BLaER1 treated with 17β-estradiol and CSF1 and Interleukin-3, amounts not matched to agents 10 nM and 100 nM (cell line): ENCODE results near the gene PRSS3.
A peak's percentile ranks its signal among the peaks of the same experiment; 100 is the strongest.

Experiments used
- H3K27ac ChIP-seq, 11 experiments: shearing (Covaris generic); formaldehyde crosslinking; 2 replicates each; pipeline ENCODE4 v1.8.1; 2022
- H3K27me3 ChIP-seq, 11 experiments: shearing (Covaris generic); formaldehyde crosslinking; 2 replicates each; pipeline ENCODE4 v1.8.1; 2022
- H3K36me3 ChIP-seq, 11 experiments: shearing (Covaris generic); formaldehyde crosslinking; 2 replicates each; pipeline ENCODE4 v1.8.1; 2022
- H3K4me1 ChIP-seq, 10 experiments: shearing (Covaris generic); formaldehyde crosslinking; 2 replicates each; pipeline ENCODE4 v1.8.1; 2022
- H3K4me2 ChIP-seq, 11 experiments: shearing (Covaris generic); formaldehyde crosslinking; 2 replicates each; pipeline ENCODE4 v1.8.1; 2022
- H3K4me3 ChIP-seq, 10 experiments: shearing (Covaris generic); formaldehyde crosslinking; 2 replicates each; pipeline ENCODE4 v1.8.1; 2022
- H3K9ac ChIP-seq, 11 experiments: shearing (Covaris generic); formaldehyde crosslinking; 2 replicates each; pipeline ENCODE4 v1.8.1; 2022
- H3K9me3 ChIP-seq, 11 experiments: shearing (Covaris generic); formaldehyde crosslinking; replicated peaks in 1 of 11; 2 replicates each; pipeline ENCODE4 v1.8.1; 2022
- H4K20me1 ChIP-seq, 11 experiments: shearing (Covaris generic); formaldehyde crosslinking; 2 replicates each; pipeline ENCODE4 v1.8.1; 2022
- Cebpa-rat ChIP-seq, 11 experiments: shearing (Covaris generic); IDR thresholded peaks; 2 replicates each; pipeline ENCODE4 v1.8.1; 2022

The PRSS3 gene

DNA sequence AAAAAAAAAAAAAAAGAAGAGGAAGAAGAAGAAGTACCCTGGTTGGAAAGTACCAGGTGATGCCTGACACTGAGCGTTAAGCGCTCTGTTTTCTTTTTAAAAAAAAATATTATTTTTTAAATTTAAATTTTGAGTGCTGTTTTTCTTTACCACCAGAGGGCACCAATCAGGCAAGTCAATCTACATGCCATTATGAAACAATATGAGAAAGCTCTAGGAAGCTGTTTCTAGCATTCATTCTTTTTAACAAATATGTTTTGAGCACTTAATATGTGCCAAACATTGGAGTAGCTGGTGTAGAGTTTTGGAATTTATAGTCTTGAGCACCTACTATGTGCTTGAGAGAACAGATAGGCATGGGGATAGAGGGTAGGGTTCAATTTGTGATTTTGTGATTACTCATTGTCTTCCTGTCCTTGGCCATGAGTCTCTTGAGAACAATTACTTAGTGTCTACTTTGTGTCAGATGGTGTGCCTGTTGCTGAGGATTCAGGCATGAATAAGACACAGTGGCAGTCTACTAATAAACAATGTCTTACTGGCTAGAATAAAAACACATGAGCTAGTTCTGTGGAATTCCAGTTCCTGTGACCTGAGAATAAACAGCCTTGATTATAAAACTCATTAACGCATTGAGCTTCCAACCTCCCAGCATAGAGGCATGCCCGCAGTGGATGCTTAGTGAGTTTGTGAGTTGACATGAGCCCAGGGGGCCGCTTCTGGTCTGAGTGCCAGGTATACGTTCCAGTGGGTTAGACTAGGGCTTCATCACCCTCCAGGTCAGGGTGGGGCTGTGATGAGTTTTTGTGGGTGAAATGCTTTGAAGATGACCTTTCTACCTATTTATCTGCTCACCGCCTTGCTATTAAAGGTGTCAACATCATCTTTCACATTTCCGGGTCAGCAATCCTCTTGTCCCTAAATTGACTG is 18.6 kb downstream of the PRSS3 start:
- H3K9me3 ChIP-seq, result no peaks in the 10 kb centered on the region
- no peaks in the 10 kb centered on the region for H3K27me3 ChIP-seq
- H4K20me1 ChIP-seq, result peaks cover 0 to 7% (median 4%) of the 10 kb centered on the region in 11 experiments; a peak in 14 of 22 replicates
- peaks cover 28 to 33% (median 30%) of the 10 kb centered on the region in 10 experiments for H3K4me1 ChIP-seq
- H3K36me3 ChIP-seq, result 0 out of 22 replicates have a peak, but pooled peaks cover 0 to under 1% (median 0%) of the 10 kb centered on the region in 11 experiments
- peak overlapping the region in 8 of 11 experiments; percentile 18 to 100 (median 51); a peak in 13 of 22 replicates for H3K9ac ChIP-seq
- H3K27ac ChIP-seq, result peak overlapping the region; percentile 44 to 100 (median 100); a peak in 20 of 22 replicates
- TF ChIP-seq Cebpa-rat (IDR thresholded peaks at IDR 0.05), result no peak
- no peak overlapping the region for H3K4me3 ChIP-seq
- H3K4me2 ChIP-seq, result peak overlapping the region in 10 of 11 experiments; percentile 21 to 93 (median 86); a peak in 18 of 22 replicates

DNA sequence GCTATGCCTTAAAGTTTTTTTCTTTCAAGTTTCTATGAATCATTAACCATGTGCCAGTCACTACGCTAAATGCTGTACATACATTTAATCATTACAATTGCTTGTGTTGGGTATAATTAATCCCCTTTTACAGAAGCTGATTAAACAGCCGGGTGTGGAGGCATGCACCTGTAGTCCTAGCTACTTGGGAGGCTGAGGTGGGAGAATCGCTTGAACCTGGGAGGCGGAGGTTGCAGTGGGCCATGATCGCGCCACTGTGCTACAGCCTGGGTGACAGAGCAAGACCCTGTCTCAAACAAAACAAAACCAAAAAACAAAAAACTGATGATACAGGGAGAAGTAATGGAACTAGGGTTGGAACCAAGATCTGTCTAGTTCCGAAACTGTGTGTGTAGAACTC is 20.4 kb downstream of the PRSS3 start:
- peak overlapping the region; percentile 93 to 100 (median 100) for H3K27ac ChIP-seq
- H3K4me1 ChIP-seq, result peaks cover 45 to 51% (median 48%) of the 10 kb centered on the region in 10 experiments
- peak overlapping the region; percentile 73 to 93 (median 86) for H3K4me2 ChIP-seq
- peak overlapping the region; percentile 91 to 100 (median 100) for H3K9ac ChIP-seq
- H3K36me3 ChIP-seq, result peaks cover 0 to 18% (median 4%) of the 10 kb centered on the region in 11 experiments; a peak in 8 of 22 replicates
- peak overlapping the region in 7 of 10 experiments; percentile 56 to 99 (median 70); a peak in 9 of 20 replicates for H3K4me3 ChIP-seq
- no peak for TF ChIP-seq Cebpa-rat (IDR thresholded peaks at IDR 0.05)
- no peaks in the 10 kb centered on the region for H3K9me3 ChIP-seq
- no peaks in the 10 kb centered on the region for H3K27me3 ChIP-seq
- H4K20me1 ChIP-seq, result peaks cover 15 to 25% (median 22%) of the 10 kb centered on the region in 11 experiments; a peak in 20 of 22 replicates

- H3K27ac ChIP-seq, result peak within 1 kb of the TSS; percentile 100
- H3K9me3 ChIP-seq, result no peaks in the 10 kb centered on the region
- peaks cover 0 to 27% (median 11%) of the 10 kb centered on the region in 11 experiments; a peak in 8 of 22 replicates for H3K36me3 ChIP-seq
- H3K9ac ChIP-seq, result peak within 1 kb of the TSS; percentile 100
- H3K4me2 ChIP-seq, result peak within 1 kb of the TSS; percentile 73 to 93 (median 86)
- H3K4me1 ChIP-seq, result peaks cover 52 to 58% (median 56%) of the 10 kb centered on the region in 10 experiments
- peak within 1 kb of the TSS; percentile 92 to 99 (median 97) for H3K4me3 ChIP-seq
- peaks cover 23 to 33% (median 30%) of the 10 kb centered on the region in 11 experiments; a peak in 21 of 22 replicates for H4K20me1 ChIP-seq
- no peak for TF ChIP-seq Cebpa-rat (IDR thresholded peaks at IDR 0.05)
- H3K27me3 ChIP-seq, result no peaks in the 10 kb centered on the region
Measured at GRCh38 chr9:33816327-33817252, 21.2 kb downstream of the PRSS3 start, which contains the start of gene UBE2R2. Gene UBE2R2 (plus strand): TSS chr9:33817160. CDS start chr9:33817758, 598 bp downstream.

- Histone ChIP-seq H4K20me1 (peaks cover 33 to 43% (median 39%) of the 10 kb centered on the region in 11 experiments), H3K36me3 (peaks cover 0 to 36% (median 17%) of the 10 kb centered on the region in 11 experiments; a peak in 13 of 22 replicates), H3K27me3 (no peaks in the 10 kb centered on the region), H3K27ac (peak overlapping the region; percentile 100), H3K4me1 (peaks cover 55 to 66% (median 57%) of the 10 kb centered on the region in 10 experiments), H3K4me2 (peak overlapping the region; percentile 56 to 79 (median 71)), H3K4me3 (peak overlapping the region; percentile 92 to 99 (median 97)), H3K9ac (peak overlapping the region; percentile 100), H3K9me3 (no peaks in the 10 kb centered on the region)
- no peak for TF ChIP-seq Cebpa-rat (IDR thresholded peaks at IDR 0.05)
Measured at GRCh38 chr9:33817327-33818166, 22.2 kb downstream of the PRSS3 start.

DNA sequence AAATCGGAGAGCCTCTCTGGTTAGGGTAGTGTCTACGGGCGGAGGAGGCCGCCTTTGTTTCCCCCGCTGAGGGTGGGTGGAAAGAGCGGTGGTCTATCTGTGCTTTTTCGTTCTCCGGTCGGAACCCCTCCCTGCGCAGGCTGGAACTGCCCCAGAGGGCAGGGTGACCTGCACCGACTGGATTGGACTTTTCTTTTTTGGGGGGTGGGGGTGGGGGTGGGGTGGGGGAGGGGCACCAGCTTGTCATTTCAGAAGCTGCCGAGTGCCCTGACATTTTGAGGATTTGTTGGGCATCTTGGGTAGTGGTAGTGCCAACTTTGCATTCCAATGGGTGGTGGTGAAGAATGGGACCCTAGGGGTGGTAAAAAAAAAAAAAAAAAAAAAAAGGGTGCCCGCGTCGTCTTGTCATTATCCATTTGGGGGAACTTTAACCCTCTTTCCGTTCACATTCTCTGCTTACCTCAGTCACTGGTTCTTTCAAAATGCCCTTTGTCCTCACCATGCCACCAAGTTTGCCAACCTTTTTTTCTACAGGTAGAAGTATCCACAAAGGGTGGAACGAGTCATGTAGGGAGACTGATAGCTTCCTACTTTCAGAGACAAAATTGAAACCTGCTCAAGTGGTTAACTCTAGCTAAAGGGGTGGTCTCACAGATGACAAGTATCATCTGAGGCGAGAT is 22.9 kb downstream of the PRSS3 start:
- peaks cover 54 to 73% (median 57%) of the 10 kb centered on the region in 10 experiments for H3K4me1 ChIP-seq
- peaks cover 41 to 50% (median 47%) of the 10 kb centered on the region in 11 experiments for H4K20me1 ChIP-seq
- no peaks in the 10 kb centered on the region; a peak in 1 of 22 replicates for H3K9me3 ChIP-seq
- no peak for TF ChIP-seq Cebpa-rat (IDR thresholded peaks at IDR 0.05)
- H3K36me3 ChIP-seq, result peaks cover 3 to 44% (median 24%) of the 10 kb centered on the region in 11 experiments; a peak in 20 of 22 replicates
- peak overlapping the region; percentile 92 to 99 (median 97) for H3K4me3 ChIP-seq
- H3K27ac ChIP-seq, result peak overlapping the region; percentile 100
- peak overlapping the region; percentile 85 to 99 (median 93) for H3K4me2 ChIP-seq
- no peaks in the 10 kb centered on the region for H3K27me3 ChIP-seq
- H3K9ac ChIP-seq, result peak overlapping the region; percentile 100

GRCh38 chr9:33818847-33819500 is 23.6 kb downstream of the PRSS3 start:
- Histone ChIP-seq H3K9ac (peak overlapping the region; percentile 100), H3K9me3 (no peaks in the 10 kb centered on the region; a peak in 2 of 22 replicates), H3K4me3 (peak overlapping the region; percentile 92 to 99 (median 97)), H4K20me1 (peaks cover 46 to 57% (median 54%) of the 10 kb centered on the region in 11 experiments), H3K27me3 (no peaks in the 10 kb centered on the region), H3K36me3 (peaks cover 10 to 50% (median 30%) of the 10 kb centered on the region in 11 experiments; a peak in 20 of 22 replicates), H3K4me1 (peaks cover 49 to 73% (median 54%) of the 10 kb centered on the region in 10 experiments), H3K4me2 (peak overlapping the region; percentile 85 to 99 (median 93)), H3K27ac (peak overlapping the region; percentile 100)
- no peak for TF ChIP-seq Cebpa-rat (IDR thresholded peaks at IDR 0.05)
